CD4-positive, alpha-beta memory T cell (primary cell): ENCODE measurements around the gene HSD17B7. TPM values are rescaled to one million over a fixed set of nuclear protein-coding genes. Genes with fewer than 3 reads are reported as not detected.
"Not testable (repeated sequence)": the region's sequence is repeated elsewhere in the genome, so short reads cannot be mapped to it uniquely, and the experiment has no call there.

Source experiments
- CTCF ChIA-PET: fragments of 350-600 bp; sonication (Branson Sonifier 250); formaldehyde crosslinking; loops from one replicate; lab custom pipeline; 2021; ENCODE audit warnings: inconsistent platforms; ENCODE audit not compliant: partially characterized antibody; lab: Charles Lee
- POLR2A ChIA-PET: fragments of 350-600 bp; sonication (Branson Sonifier 250); formaldehyde crosslinking; loops from one replicate; lab custom pipeline; 2021; ENCODE audit not compliant: partially characterized antibody; lab: Charles Lee
- DNase-seq, 5 donors: peaks; one replicate each; pipeline versions ENCODE4 v3.0.0 to v3.0.0-alpha.2; 2020 to 2022; ENCODE audit warnings: mixed read lengths in 1 of 5
- H3K27ac ChIP-seq: one replicate; pipeline ENCODE4 v1.7.0; 2013; ENCODE audit warnings: low read depth, low read length
- H3K27me3 ChIP-seq: 2 replicates; pipeline ENCODE4 v1.7.0; 2013; ENCODE audit warnings: mild to moderate bottlenecking, low read length, moderate library complexity; ENCODE audit not compliant: insufficient read depth
- H3K36me3 ChIP-seq: 2 replicates; pipeline ENCODE4 v1.7.0; 2013; ENCODE audit warnings: mild to moderate bottlenecking, low read length, moderate library complexity; ENCODE audit not compliant: insufficient read depth
- H3K4me1 ChIP-seq: 2 replicates; pipeline ENCODE4 v1.7.0; 2013; ENCODE audit warnings: mild to moderate bottlenecking, low read length, moderate library complexity; ENCODE audit not compliant: insufficient read depth
- H3K4me3 ChIP-seq, 2 donors: one replicate each; pipeline ENCODE4 v1.7.0; 2013; ENCODE audit warnings: low read length in 2 of 2, mild to moderate bottlenecking in 1 of 2
- H3K9me3 ChIP-seq, 2 donors: one replicate each; pipeline ENCODE4 v1.7.0; 2013; ENCODE audit warnings: low read length in 2 of 2, control low read depth in 1 of 2; ENCODE audit not compliant: control insufficient read depth in 1 of 2
- H3K27ac Mint-ChIP-seq, 7 donors: one replicate each; pipeline ENCODE4 v1.8.0; 2020 to 2021; ENCODE audit warnings: mixed read lengths in 7 of 7, mild to moderate bottlenecking in 6 of 7, inconsistent platforms in 3 of 7, moderate library complexity in 3 of 7
- H3K27me3 Mint-ChIP-seq, 2 donors: one replicate each; pipeline ENCODE4 v1.8.0; 2020 to 2021; ENCODE audit warnings: mixed read lengths in 2 of 2
- H3K36me3 Mint-ChIP-seq, 2 donors: one replicate each; pipeline ENCODE4 v1.8.0; 2020 to 2021; ENCODE audit warnings: mixed read lengths in 2 of 2, inconsistent platforms in 1 of 2, mild to moderate bottlenecking in 1 of 2
- H3K4me1 Mint-ChIP-seq, 4 donors: one replicate each; pipeline ENCODE4 v1.8.0; 2020 to 2021; ENCODE audit warnings: mixed read lengths in 4 of 4, mild to moderate bottlenecking in 1 of 4
- H3K4me3 Mint-ChIP-seq, 8 donors: one replicate each; pipeline ENCODE4 v1.8.0; 2020 to 2021; ENCODE audit warnings: mixed read lengths in 8 of 8, mild to moderate bottlenecking in 7 of 8, moderate library complexity in 6 of 8, inconsistent platforms in 3 of 8
- H3K9me3 Mint-ChIP-seq, 8 donors: one replicate each; pipeline ENCODE4 v1.8.0; 2020 to 2021; ENCODE audit warnings: mixed read lengths in 8 of 8, mild to moderate bottlenecking in 5 of 8, inconsistent platforms in 3 of 8, moderate library complexity in 1 of 8
- intact Hi-C: fragments of 100-400 bp; cut with micrococcal nuclease; formaldehyde crosslinking; loops from one replicate; pipeline ENCODE4 v1.15.1; 2023
- polyA plus RNA-seq, 2 donors: library from polyadenylated mRNA; unstranded; fragments of 300-500 nt; fragmentation: Illumina TruSeq; gene quantifications; one replicate each; pipeline ENCODE4 v1.2.3, GENCODE V29; 2021
- total RNA-seq, 2 experiments: library from RNA; stranded (reverse); gene quantifications; one replicate each; pipeline ENCODE4 v1.2.3, GENCODE V29; 2021

HSD17B7 gene
- total and polyA plus RNA-seq, 4 experiments from 2014 or later, result 17.3 to 43.0 (median 29.3) TPM

- H3K27me3 Mint-ChIP-seq, H3K27ac Mint-ChIP-seq, intact Hi-C loops, DNase-seq, H3K4me3 ChIP-seq, H3K4me3 Mint-ChIP-seq, H3K4me1 ChIP-seq, POLR2A ChIA-PET, H3K9me3 Mint-ChIP-seq, H3K4me1 Mint-ChIP-seq, H3K27me3 ChIP-seq, CTCF ChIA-PET, H3K36me3 ChIP-seq, H3K27ac ChIP-seq, H3K9me3 ChIP-seq: not testable (repeated sequence)
- H3K36me3 Mint-ChIP-seq, result peaks cover 29 to 37% of the 10 kb centered on the region in 2 donors
Observed at GRCh38 chr1:162812357-162812756, 21.9 kb downstream of the HSD17B7 start.

- H3K36me3 ChIP-seq, H3K27ac ChIP-seq, H3K9me3 Mint-ChIP-seq, intact Hi-C loops, POLR2A ChIA-PET, DNase-seq, H3K27ac Mint-ChIP-seq, H3K4me3 Mint-ChIP-seq, H3K27me3 Mint-ChIP-seq, H3K4me3 ChIP-seq, H3K9me3 ChIP-seq, CTCF ChIA-PET, H3K27me3 ChIP-seq: not testable (repeated sequence)
- Mint-ChIP-seq H3K4me1 (peaks cover 6 to 13% (median 12%) of the 10 kb centered on the region in 4 donors), H3K36me3 (peaks cover 0 to 12% of the 10 kb centered on the region in 2 donors)
- peaks cover 14% of the 10 kb centered on the region for H3K4me1 ChIP-seq
Observed at GRCh38 chr1:162818136-162818535, 27.6 kb downstream of the HSD17B7 start.

- intact Hi-C loops, CTCF ChIA-PET, H3K27ac Mint-ChIP-seq, DNase-seq, H3K36me3 ChIP-seq, H3K27ac ChIP-seq, H3K27me3 ChIP-seq, H3K4me3 Mint-ChIP-seq, H3K9me3 ChIP-seq, POLR2A ChIA-PET, H3K9me3 Mint-ChIP-seq, H3K4me3 ChIP-seq: not testable (repeated sequence)
- Mint-ChIP-seq H3K4me1 (peaks cover 9 to 17% (median 13%) of the 10 kb centered on the region in 4 donors), H3K27me3 (peaks cover 7 to 11% of the 10 kb centered on the region in 2 donors), H3K36me3 (peaks cover 0 to 12% of the 10 kb centered on the region in 2 donors)
- H3K4me1 ChIP-seq, result peaks cover 15% of the 10 kb centered on the region
Observed at GRCh38 chr1:162818666-162819065, 28.2 kb downstream of the HSD17B7 start.

- Mint-ChIP-seq H3K27me3 (peaks cover 11 to 19% of the 10 kb centered on the region in 2 donors), H3K4me3 (peak overlapping the region; percentile 62 to 83 (median 72)), H3K9me3 (peaks cover 0 to 2% (median 0%) of the 10 kb centered on the region in 8 donors), H3K36me3 (no peaks in the 10 kb centered on the region), H3K4me1 (peaks cover 10 to 17% (median 13%) of the 10 kb centered on the region in 4 donors), H3K27ac (peak overlapping the region in 2 of 7 donors; percentile 39 to 68)
- CTCF ChIA-PET, result interaction anchor here (1.6 kb wide), 1 partner anchor 31 kb away, joined by 5 read pairs; no protein-coding TSS in a partner anchor
- Histone ChIP-seq H3K4me1 (peaks cover 15% of the 10 kb centered on the region), H3K27me3 (peaks cover 4% of the 10 kb centered on the region), H3K4me3 (peak overlapping the region in 1 of 2 donors; percentile 11), H3K9me3 (no peaks in the 10 kb centered on the region), H3K36me3 (no peaks in the 10 kb centered on the region), H3K27ac (no peak overlapping the region)
- intact Hi-C loops, result no loop called here
- POLR2A ChIA-PET, result no interaction called here
- DNase-seq, result peak in 1 of 5 donors; percentile 22
Observed at GRCh38 chr1:162822391-162823200, 32.1 kb downstream of the HSD17B7 start.

DNA sequence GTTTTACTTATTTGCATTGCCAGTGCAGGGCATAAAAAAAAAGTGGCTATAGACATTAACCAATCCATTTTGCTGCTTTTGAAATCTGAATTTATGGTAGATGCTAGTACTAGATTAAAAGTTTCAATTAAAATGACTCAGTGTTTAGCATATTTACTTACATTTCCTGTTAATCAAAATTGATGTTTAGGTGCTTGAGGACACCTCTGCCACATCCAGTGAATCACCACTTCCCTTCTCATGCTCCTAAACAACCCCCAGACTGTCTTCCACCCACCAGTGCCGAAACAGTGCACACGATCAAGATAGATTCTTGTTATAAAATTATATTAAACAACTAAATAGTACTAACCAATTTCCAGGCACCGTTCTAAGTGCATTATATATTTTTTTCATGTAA, 32.7 kb downstream of the HSD17B7 start:
- H3K4me1 Mint-ChIP-seq, result peaks cover 10 to 17% (median 13%) of the 10 kb centered on the region in 4 donors
- POLR2A ChIA-PET, result no interaction called here
- peak in 1 of 5 donors; percentile 2 for DNase-seq
- H3K36me3 Mint-ChIP-seq, result no peaks in the 10 kb centered on the region
- Histone ChIP-seq H3K27me3 (peaks cover 4% of the 10 kb centered on the region), H3K9me3 (no peaks in the 10 kb centered on the region), H3K27ac (no peak overlapping the region), H3K4me1 (peaks cover 15% of the 10 kb centered on the region), H3K4me3 (no peak overlapping the region), H3K36me3 (no peaks in the 10 kb centered on the region)
- peak overlapping the region in 1 of 7 donors; percentile 36 for H3K27ac Mint-ChIP-seq
- CTCF ChIA-PET, result interaction anchor here (1.6 kb wide), 1 partner anchor 31 kb away, joined by 5 read pairs; no protein-coding TSS in a partner anchor
- peak overlapping the region in 6 of 8 donors; percentile 1 to 70 (median 46) for H3K4me3 Mint-ChIP-seq
- peaks cover 11 to 20% of the 10 kb centered on the region in 2 donors for H3K27me3 Mint-ChIP-seq
- H3K9me3 Mint-ChIP-seq, result peaks cover 0 to 2% (median 0%) of the 10 kb centered on the region in 8 donors
- intact Hi-C loops, result no loop called here

DNA sequence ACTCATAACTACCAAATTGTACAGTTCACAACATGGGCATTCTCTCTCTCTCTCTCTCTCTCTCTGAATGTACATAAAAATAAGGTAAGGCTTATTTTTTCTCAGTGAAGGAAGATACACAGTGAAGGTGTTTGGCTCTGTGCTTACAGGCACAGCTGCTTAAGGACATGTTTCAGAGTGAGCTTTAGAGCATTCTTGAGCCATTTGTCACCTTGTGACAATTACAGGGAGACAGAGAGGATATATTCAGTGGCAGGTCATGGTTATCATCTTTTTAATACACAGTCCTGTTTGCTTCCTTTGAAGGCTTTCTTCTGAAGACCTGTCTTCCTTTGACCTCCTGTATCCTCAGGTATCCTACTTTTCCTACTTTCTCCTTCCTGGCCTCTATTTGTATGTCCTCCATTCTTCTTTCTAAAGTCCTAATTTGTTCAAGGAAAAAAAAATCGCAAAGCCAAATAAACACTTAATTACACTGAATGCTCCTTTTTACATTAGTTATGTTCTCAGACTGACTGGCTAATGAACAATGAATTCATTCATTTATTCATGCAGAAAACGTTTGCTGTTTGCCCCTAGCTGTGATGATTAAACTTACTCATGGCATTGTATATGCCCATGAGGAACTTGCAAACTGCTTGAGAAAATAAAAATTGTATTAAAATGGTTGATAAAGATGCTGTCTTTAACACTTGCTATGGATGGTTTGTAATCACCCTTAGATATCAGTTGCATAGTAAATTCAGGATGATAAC, 33.4 kb downstream of the HSD17B7 start:
- Histone ChIP-seq H3K4me1 (peaks cover 15% of the 10 kb centered on the region), H3K9me3 (no peaks in the 10 kb centered on the region), H3K27ac (no peak overlapping the region), H3K36me3 (no peaks in the 10 kb centered on the region), H3K4me3 (no peak overlapping the region), H3K27me3 (peaks cover 4% of the 10 kb centered on the region)
- CTCF ChIA-PET, result interaction anchor here (1.6 kb wide), 1 partner anchor 30 kb away, joined by 5 read pairs; no protein-coding TSS in a partner anchor
- Mint-ChIP-seq H3K27me3 (peaks cover 11 to 24% of the 10 kb centered on the region in 2 donors), H3K4me1 (peaks cover 10 to 17% (median 13%) of the 10 kb centered on the region in 4 donors), H3K9me3 (peaks cover 0 to 2% (median 0%) of the 10 kb centered on the region in 8 donors), H3K4me3 (peak overlapping the region in 1 of 8 donors; percentile 2), H3K27ac (no peak overlapping the region), H3K36me3 (no peaks in the 10 kb centered on the region)
- POLR2A ChIA-PET, result no interaction called here
- DNase-seq, result no peak
- intact Hi-C loops, result no loop called here

- Mint-ChIP-seq H3K27me3 (peaks cover 6 to 21% of the 10 kb centered on the region in 2 donors), H3K27ac (no peak overlapping the region), H3K36me3 (no peaks in the 10 kb centered on the region), H3K9me3 (peaks cover 0 to 2% (median 0%) of the 10 kb centered on the region in 8 donors), H3K4me3 (no peak overlapping the region), H3K4me1 (no peaks in the 10 kb centered on the region)
- POLR2A ChIA-PET, result no interaction called here
- Histone ChIP-seq H3K36me3 (no peaks in the 10 kb centered on the region), H3K9me3 (no peaks in the 10 kb centered on the region), H3K4me3 (no peak overlapping the region), H3K4me1 (no peaks in the 10 kb centered on the region), H3K27ac (no peak overlapping the region), H3K27me3 (no peaks in the 10 kb centered on the region)
- intact Hi-C loops, result no loop called here
- CTCF ChIA-PET, result interaction anchor here (1.0 kb wide), 1 partner anchor 20 kb away, joined by 3 read pairs; no protein-coding TSS in a partner anchor
- no peak for DNase-seq
Observed at GRCh38 chr1:162829268-162829667, 38.8 kb downstream of the HSD17B7 start.
